HL-60 (cell line): ENCODE data around the gene ARHGAP23.
"Not testable (repeated sequence)": the region's sequence is repeated elsewhere in the genome, so short reads cannot be mapped to it uniquely, and the experiment has no call there.

Experiments used
- CTCF ChIP-seq: IDR thresholded peaks from one replicate; pipeline ENCODE4 v1.5.1; 2011; ENCODE audit warnings: low read length, control low read depth, inconsistent platforms; ENCODE audit not compliant: insufficient read depth
- REST ChIP-seq: IDR thresholded peaks from 2 replicates; pipeline ENCODE4 v1.6.1; 2012; ENCODE audit warnings: low read depth; ENCODE audit not compliant: insufficient replicate concordance

GRCh38 chr17:38482700-38483043 is 54.4 kb downstream of the ARHGAP23 start:
- TF ChIP-seq CTCF, REST: not testable (repeated sequence)
